ENCODE data around the gene DLG2. TPM values are rescaled to one million over a fixed set of nuclear protein-coding genes. Genes with fewer than 3 reads are reported as not detected.
"Not testable (repeated sequence)": the region's sequence is repeated elsewhere in the genome, so short reads cannot be mapped to it uniquely, and the experiment has no call there.

The DLG2 gene
- total RNA-seq, 2 experiments from 2014 or later, result 0.85 to 1.1 TPM

- no peaks in the 10 kb centered on the region for H3K27me3 Mint-ChIP-seq
- no peaks in the 10 kb centered on the region for H3K36me3 Mint-ChIP-seq (ENCODE audit: low read depth)
- ChIA-PET CTCF (no interaction called here), POLR2A (no interaction called here)
- no peak overlapping the region for H3K4me3 Mint-ChIP-seq
- H3K4me1 Mint-ChIP-seq, result no peaks in the 10 kb centered on the region
- H3K27ac Mint-ChIP-seq, result no peak overlapping the region
- DNase-seq, result no peak
- no peaks in the 10 kb centered on the region for H3K9me3 Mint-ChIP-seq
These were observed 308.6 kb downstream of the DLG2 start for GRCh38 chr11:85318573-85318972.

- Mint-ChIP-seq H3K27me3 (no peaks in the 10 kb centered on the region), H3K36me3 (ENCODE audit: low read depth) (no peaks in the 10 kb centered on the region), H3K27ac (no peak overlapping the region), H3K9me3 (no peaks in the 10 kb centered on the region), H3K4me3 (no peak overlapping the region), H3K4me1 (no peaks in the 10 kb centered on the region)
- no peak for DNase-seq
- ChIA-PET CTCF (no interaction called here), POLR2A (no interaction called here)
These were observed 310.2 kb downstream of the DLG2 start for GRCh38 chr11:85316967-85317366.

- H3K27me3 Mint-ChIP-seq, result no peaks in the 10 kb centered on the region
- POLR2A ChIA-PET, result no interaction called here
- DNase-seq, result no peak
- H3K4me1 Mint-ChIP-seq, result no peaks in the 10 kb centered on the region
- H3K9me3 Mint-ChIP-seq, result no peaks in the 10 kb centered on the region
- no peak overlapping the region for H3K27ac Mint-ChIP-seq
- CTCF ChIA-PET, result no interaction called here
- H3K4me3 Mint-ChIP-seq, result no peak overlapping the region
- no peaks in the 10 kb centered on the region for H3K36me3 Mint-ChIP-seq (ENCODE audit: low read depth)
These were observed 313.4 kb downstream of the DLG2 start for GRCh38 chr11:85313741-85314140.

GRCh38 chr11:85310479-85310878, 316.7 kb downstream of the DLG2 start:
- DNase-seq, result no peak
- CTCF ChIA-PET, result no interaction called here
- Mint-ChIP-seq H3K4me1 (no peaks in the 10 kb centered on the region), H3K36me3 (ENCODE audit: low read depth) (no peaks in the 10 kb centered on the region), H3K27me3 (no peaks in the 10 kb centered on the region), H3K27ac (no peak overlapping the region), H3K4me3 (no peak overlapping the region), H3K9me3 (no peaks in the 10 kb centered on the region)
- POLR2A ChIA-PET, result no interaction called here

GRCh38 chr11:85307366-85307765, 319.8 kb downstream of the DLG2 start:
- Mint-ChIP-seq H3K27ac (no peak overlapping the region), H3K4me1 (no peaks in the 10 kb centered on the region), H3K9me3 (no peaks in the 10 kb centered on the region), H3K4me3 (no peak overlapping the region), H3K27me3 (no peaks in the 10 kb centered on the region), H3K36me3 (ENCODE audit: low read depth) (no peaks in the 10 kb centered on the region)
- POLR2A ChIA-PET, result no interaction called here
- DNase-seq, result no peak
- CTCF ChIA-PET, result no interaction called here

- no peak overlapping the region for H3K27ac Mint-ChIP-seq
- H3K4me1 Mint-ChIP-seq, result no peaks in the 10 kb centered on the region
- H3K36me3 Mint-ChIP-seq (ENCODE audit: low read depth), result no peaks in the 10 kb centered on the region
- ChIA-PET POLR2A (no interaction called here), CTCF (no interaction called here)
- no peaks in the 10 kb centered on the region for H3K27me3 Mint-ChIP-seq
- no peaks in the 10 kb centered on the region for H3K9me3 Mint-ChIP-seq
- no peak for DNase-seq
- H3K4me3 Mint-ChIP-seq, result no peak overlapping the region
These were observed 325.1 kb downstream of the DLG2 start for GRCh38 chr11:85301895-85302678.

- ChIA-PET CTCF (no interaction called here), POLR2A (no interaction called here)
- H3K4me3 Mint-ChIP-seq, result no peak overlapping the region
- H3K9me3 Mint-ChIP-seq, result no peaks in the 10 kb centered on the region
- no peaks in the 10 kb centered on the region for H3K27me3 Mint-ChIP-seq
- H3K4me1 Mint-ChIP-seq, result no peaks in the 10 kb centered on the region
- no peaks in the 10 kb centered on the region for H3K36me3 Mint-ChIP-seq (ENCODE audit: low read depth)
- no peak overlapping the region for H3K27ac Mint-ChIP-seq
- no peak for DNase-seq
These were observed 327.7 kb downstream of the DLG2 start for GRCh38 chr11:85299258-85299942.

- DNase-seq, result no peak
- Mint-ChIP-seq H3K27me3 (no peaks in the 10 kb centered on the region), H3K4me1 (no peaks in the 10 kb centered on the region), H3K9me3 (no peaks in the 10 kb centered on the region), H3K4me3 (no peak overlapping the region), H3K27ac (no peak overlapping the region), H3K36me3 (ENCODE audit: low read depth) (no peaks in the 10 kb centered on the region)
- ChIA-PET CTCF (no interaction called here), POLR2A (no interaction called here)
These were observed 331.4 kb downstream of the DLG2 start for GRCh38 chr11:85295694-85296271.

GRCh38 chr11:85281550-85281949, 345.6 kb downstream of the DLG2 start:
- no peak for DNase-seq
- Mint-ChIP-seq H3K4me1 (no peaks in the 10 kb centered on the region), H3K27me3 (no peaks in the 10 kb centered on the region), H3K36me3 (ENCODE audit: low read depth) (no peaks in the 10 kb centered on the region), H3K4me3 (no peak overlapping the region), H3K27ac (no peak overlapping the region), H3K9me3 (no peaks in the 10 kb centered on the region)
- ChIA-PET CTCF (interaction anchor here (0.6 kb wide), 1 partner anchor 10 kb away, joined by 3 read pairs; no protein-coding TSS in a partner anchor), POLR2A (interaction anchor here (0.6 kb wide), 1 partner anchor 1626 kb away, joined by 5 read pairs; no protein-coding TSS in a partner anchor)

- no peak for DNase-seq
- Mint-ChIP-seq H3K4me3 (no peak overlapping the region), H3K9me3 (no peaks in the 10 kb centered on the region), H3K27ac (no peak overlapping the region), H3K27me3 (no peaks in the 10 kb centered on the region), H3K4me1 (no peaks in the 10 kb centered on the region), H3K36me3 (ENCODE audit: low read depth) (no peaks in the 10 kb centered on the region)
- POLR2A ChIA-PET, result no interaction called here
- CTCF ChIA-PET, result no interaction called here
These were observed 347.9 kb downstream of the DLG2 start for GRCh38 chr11:85279267-85279666.

- Mint-ChIP-seq H3K4me1 (no peaks in the 10 kb centered on the region), H3K27me3 (no peaks in the 10 kb centered on the region), H3K9me3 (peaks cover under 1% of the 10 kb centered on the region), H3K27ac (no peak overlapping the region), H3K36me3 (ENCODE audit: low read depth) (no peaks in the 10 kb centered on the region), H3K4me3 (no peak overlapping the region)
- ChIA-PET CTCF (no interaction called here), POLR2A (no interaction called here)
- no peak for DNase-seq
These were observed 349.5 kb downstream of the DLG2 start for GRCh38 chr11:85277693-85278092.

GRCh38 chr11:85276332-85276731, 350.8 kb downstream of the DLG2 start:
- H3K27ac Mint-ChIP-seq, result no peak overlapping the region
- no peaks in the 10 kb centered on the region for H3K36me3 Mint-ChIP-seq (ENCODE audit: low read depth)
- H3K27me3 Mint-ChIP-seq, result no peaks in the 10 kb centered on the region
- H3K4me1 Mint-ChIP-seq, result no peaks in the 10 kb centered on the region
- ChIA-PET CTCF (no interaction called here), POLR2A (no interaction called here)
- no peak overlapping the region for H3K4me3 Mint-ChIP-seq
- peaks cover 4% of the 10 kb centered on the region for H3K9me3 Mint-ChIP-seq
- DNase-seq, result no peak

- H3K27me3 Mint-ChIP-seq; H3K27ac Mint-ChIP-seq; H3K36me3 Mint-ChIP-seq (ENCODE audit: low read depth); H3K4me1 Mint-ChIP-seq; H3K4me3 Mint-ChIP-seq; CTCF ChIA-PET; DNase-seq; H3K9me3 Mint-ChIP-seq; POLR2A ChIA-PET: not testable (repeated sequence)
These were observed 356.8 kb downstream of the DLG2 start for GRCh38 chr11:85270315-85270714.

GRCh38 chr11:85269109-85269508, 358.0 kb downstream of the DLG2 start:
- Mint-ChIP-seq H3K27ac (no peak overlapping the region), H3K27me3 (no peaks in the 10 kb centered on the region), H3K9me3 (peaks cover 14% of the 10 kb centered on the region), H3K4me3 (no peak overlapping the region), H3K4me1 (no peaks in the 10 kb centered on the region), H3K36me3 (ENCODE audit: low read depth) (no peaks in the 10 kb centered on the region)
- DNase-seq, result no peak
- CTCF ChIA-PET, result no interaction called here
- POLR2A ChIA-PET, result no interaction called here
